OCI-LY7 (cell line): ENCODE results near the gene TRIM56.

ENCODE experiments used
- CTCF ChIP-seq: fragments of 200-600 bp; sonication (generic); conservative IDR thresholded peaks from 2 replicates; pipeline ENCODE4 v1.5.1; 2014; ENCODE audit warnings: mild to moderate bottlenecking, antibody characterized with exemption, low read length, moderate library complexity, mixed read lengths
- EZH2phosphoT487 ChIP-seq: fragments of 200-600 bp; sonication (generic); IDR thresholded peaks from 2 replicates; pipeline ENCODE4 v1.6.1; 2018; ENCODE audit warnings: low read depth, borderline replicate concordance, mild to moderate bottlenecking, mixed run types, antibody characterized with exemption, low read length, moderate library complexity, mixed read lengths

GRCh38 chr7:101081432-101081831 lies 3.8 kb upstream of the TRIM56 start:
- TF ChIP-seq CTCF (no peak), EZH2phosphoT487 (no peak)
